HG02938 (cell line): ENCODE measurements around the gene ARMC12.

Experiments
- ATAC-seq: cut with Tn5 transposase; IDR thresholded peaks from one replicate; pipeline ENCODE4 v1.9.1; 2021; ENCODE audit warnings: mild to moderate bottlenecking, moderate library complexity; ENCODE audit not compliant: unreplicated experiment

ARMC12 gene

DNA sequence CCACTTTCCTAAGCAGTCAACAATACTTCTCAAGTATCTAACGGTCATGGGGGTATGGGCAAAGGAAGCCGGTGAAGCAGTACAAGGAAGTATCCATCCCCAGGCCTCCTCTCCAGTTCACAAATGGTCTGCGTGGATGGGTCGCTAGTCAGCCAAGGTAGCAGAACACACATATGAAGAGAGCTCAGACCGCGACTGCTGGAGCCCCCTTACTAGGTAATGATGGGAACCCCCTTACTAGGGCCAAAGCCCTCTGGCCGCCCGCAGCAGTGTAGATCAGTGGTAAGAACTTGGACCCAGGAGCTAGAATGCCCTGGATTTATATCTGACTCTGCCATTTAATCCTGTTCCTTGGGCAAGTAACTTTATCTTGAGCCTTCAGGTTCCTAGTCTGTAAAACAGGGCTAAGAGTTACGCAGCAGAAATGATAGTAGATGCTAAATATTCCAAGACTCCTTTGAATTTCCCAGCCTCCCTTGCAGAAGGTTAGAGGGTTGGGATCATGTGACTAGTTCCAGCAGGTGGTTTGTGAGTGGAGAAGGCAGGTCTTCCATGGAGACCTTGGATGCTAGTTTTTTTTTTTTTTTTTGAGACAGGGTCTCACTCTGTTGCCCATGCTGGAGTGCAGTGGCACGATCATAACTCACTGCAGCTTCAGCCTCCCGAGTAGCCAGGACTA, 37.4 kb downstream of the ARMC12 start:
- ATAC-seq = no peak

- ATAC-seq = no peak
These were observed 38.2 kb downstream of the ARMC12 start for GRCh38 chr6:35775031-35775430.

- ATAC-seq = no peak
These were observed 39.8 kb downstream of the ARMC12 start, which contains the start of gene CLPSL2 for GRCh38 chr6:35776364-35777215. CLPSL2 (plus strand) TSS chr6:35776598; CDS start chr6:35776619, 21 bp downstream.

DNA sequence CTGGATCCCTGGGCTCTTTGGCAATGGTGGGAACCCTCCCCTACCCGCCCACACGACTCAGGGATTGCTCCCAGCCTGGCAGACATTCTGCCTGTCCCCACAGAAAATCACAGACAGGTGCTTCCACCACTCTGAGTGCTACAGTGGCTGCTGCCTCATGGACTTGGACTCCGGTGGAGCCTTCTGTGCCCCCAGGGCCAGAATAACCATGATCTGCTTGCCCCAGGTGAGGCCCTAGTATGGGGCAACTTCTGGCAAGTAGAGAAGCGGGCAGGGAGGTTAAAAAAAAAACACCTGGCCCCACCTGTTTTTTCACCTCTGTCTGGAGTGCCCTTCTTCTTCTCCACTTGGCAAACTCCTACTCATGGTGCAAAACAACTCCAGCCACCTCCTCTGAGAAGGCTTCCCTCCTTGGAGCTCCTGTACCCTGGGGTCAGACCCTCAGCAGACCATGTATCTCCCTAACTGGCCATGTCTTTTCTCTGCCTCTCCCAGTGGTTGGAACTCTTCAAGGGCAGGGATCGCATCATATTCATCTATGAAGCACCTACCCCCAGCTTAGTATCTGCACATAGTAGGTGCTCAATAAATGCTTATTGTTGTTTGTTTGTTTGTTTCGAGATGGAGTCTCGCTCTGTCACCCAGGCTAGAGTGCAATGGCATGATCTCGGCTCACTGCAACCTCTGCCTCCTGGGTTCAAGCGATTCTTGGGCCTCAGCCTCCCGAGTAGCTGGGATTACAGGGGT, 40.7 kb downstream of the ARMC12 start:
- ATAC-seq = no peak

DNA sequence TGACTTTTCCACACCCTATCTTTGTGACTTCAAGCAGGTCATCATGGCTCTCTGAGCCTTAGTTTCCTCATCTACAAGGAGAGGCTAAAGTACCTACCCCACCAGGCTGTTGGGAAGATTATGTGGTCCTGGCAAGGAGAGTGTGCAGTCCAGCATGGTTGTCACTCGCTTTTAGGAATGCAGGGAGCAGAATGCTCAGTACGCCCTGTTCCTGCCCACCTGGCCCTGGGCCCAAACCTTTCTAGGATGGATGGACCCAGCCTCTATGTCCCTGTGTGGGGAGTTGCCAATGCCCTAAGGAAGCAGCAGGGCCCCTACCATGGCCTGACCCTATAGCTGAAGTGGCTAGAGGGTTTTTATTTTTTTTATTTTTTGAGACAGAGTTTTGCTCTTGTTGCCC, 41.6 kb downstream of the ARMC12 start:
- no peak for ATAC-seq

DNA sequence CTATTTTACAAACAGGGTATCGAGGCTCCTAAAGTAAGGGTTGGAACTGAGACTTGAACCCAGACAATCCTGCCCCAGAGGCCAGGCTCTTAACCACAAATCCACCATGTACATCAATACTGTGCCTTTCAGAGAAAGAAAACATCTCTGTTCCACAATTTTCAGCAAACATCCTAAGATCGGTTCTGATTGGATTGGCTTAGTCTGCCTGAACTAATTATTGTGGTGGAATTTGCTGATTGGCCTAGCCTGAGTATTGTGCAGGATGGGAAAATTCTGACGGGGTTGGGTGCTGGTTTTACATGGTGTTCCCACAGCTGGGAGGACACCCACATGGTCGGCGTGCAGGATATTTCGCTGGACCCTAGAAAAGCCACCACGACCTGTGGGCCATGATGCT, 43.9 kb downstream of the ARMC12 start, which contains the start of gene CLPSL1:
CLPSL1 (plus strand) TSS at position 301 of the 400 bp plus-strand sequence; CDS start at position 393, 92 bp downstream.
- ATAC-seq = no peak

- no peak for ATAC-seq
These were observed 44.5 kb downstream of the ARMC12 start for GRCh38 chr6:35781290-35781689.

- no peak for ATAC-seq
These were observed 45.6 kb downstream of the ARMC12 start for GRCh38 chr6:35782424-35782823.

- ATAC-seq = no peak
These were observed 47.4 kb downstream of the ARMC12 start for GRCh38 chr6:35784200-35784599.

- no peak for ATAC-seq
These were observed 49.4 kb downstream of the ARMC12 start for GRCh38 chr6:35786272-35786671.

GRCh38 chr6:35786810-35787209, 50.0 kb downstream of the ARMC12 start:
- no peak for ATAC-seq

DNA sequence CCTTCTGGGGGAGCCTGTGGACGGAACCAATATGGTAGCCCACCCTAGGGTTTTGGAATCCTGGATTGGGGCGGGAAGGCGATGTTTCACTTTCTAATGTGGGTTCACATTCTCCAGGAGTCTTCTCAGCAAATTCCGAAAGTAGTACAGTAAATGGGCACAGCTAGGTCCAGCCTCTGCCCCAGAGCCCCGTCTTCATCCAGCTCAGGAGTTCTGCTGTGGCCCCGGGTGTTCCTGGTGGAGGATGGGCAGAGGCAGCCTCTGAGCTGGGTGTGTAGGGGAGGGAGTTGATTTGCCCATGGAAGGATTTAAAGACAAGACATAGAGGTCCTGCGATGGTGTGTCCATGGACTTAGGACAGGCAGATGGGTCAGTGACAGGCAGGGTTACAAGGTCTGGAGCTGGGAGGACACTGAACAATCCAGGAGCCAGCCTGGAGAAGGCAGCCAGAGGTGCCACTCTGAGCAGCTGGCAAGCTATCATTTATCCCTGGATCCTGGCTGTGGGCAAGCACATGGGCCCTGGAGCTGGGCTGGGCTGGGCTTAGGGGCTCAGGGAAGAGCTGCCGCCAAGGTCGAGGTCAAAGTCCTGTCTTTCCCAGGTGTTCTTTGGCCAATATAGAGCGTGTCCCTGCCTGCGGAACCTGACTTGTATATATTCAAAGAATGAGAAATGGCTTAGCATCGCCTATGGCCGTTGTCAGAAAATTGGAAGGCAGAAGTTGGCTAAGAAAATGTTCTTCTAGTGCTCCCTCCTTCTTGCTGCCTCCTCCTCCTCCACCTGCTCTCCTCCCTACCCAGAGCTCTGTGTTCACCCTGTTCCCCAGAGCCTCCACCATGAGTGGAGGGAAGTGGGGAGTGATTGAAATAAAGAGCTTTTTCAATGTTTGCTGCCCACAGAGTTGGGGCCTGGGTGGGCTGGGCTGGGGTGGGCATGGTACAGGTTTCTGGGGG, 50.7 kb downstream of the ARMC12 start:
- ATAC-seq = no peak

DNA sequence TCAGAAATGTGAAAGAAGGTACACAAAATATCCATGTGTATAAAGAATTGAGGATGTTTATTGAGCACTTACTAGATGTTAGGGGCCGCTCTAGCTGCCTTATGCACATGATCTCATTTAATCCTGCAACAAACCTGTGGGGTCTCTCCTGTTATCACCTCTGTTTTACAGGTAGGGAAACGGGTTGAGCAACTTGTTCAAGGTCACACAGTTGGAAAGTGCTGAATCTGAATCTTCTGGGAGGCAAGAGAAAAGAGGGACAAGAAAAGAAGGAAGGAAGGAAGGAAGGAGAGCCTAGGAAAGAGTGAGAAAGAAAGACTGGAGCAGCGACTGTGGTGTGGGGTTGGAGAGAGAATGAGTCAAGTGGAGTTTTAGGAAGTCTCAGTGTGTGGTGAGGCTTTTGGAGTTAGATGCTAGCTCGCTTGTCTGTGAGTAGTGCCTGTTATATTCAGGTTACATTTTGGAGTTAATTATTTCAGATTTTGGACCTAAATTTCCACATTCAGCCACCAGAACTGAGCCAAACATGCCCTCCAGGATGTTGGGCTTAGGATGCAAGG, 51.7 kb downstream of the ARMC12 start:
- no peak for ATAC-seq

DNA sequence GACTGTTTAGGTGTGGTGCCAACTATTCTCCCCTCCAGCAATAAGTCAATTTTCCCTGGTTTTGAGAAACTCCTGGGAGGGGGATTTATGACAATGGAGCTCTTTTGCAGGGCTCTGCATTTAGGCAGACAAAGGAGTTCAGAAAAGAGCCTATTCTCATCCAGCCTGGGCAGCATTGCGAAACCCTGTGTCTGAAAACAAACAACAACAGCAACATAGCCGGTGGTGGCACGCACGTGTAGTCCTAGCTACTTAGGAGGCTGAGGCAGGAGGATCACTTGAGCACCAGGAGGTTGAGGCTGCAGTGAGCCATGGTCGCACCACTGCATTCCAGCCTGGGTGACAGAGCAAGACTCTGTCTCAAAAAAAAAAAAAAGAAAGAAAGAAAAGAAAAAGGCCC, 53.9 kb downstream of the ARMC12 start:
- ATAC-seq = no peak

GRCh38 chr6:35794536-35795452, 58.0 kb downstream of the ARMC12 start:
- ATAC-seq = no peak

DNA sequence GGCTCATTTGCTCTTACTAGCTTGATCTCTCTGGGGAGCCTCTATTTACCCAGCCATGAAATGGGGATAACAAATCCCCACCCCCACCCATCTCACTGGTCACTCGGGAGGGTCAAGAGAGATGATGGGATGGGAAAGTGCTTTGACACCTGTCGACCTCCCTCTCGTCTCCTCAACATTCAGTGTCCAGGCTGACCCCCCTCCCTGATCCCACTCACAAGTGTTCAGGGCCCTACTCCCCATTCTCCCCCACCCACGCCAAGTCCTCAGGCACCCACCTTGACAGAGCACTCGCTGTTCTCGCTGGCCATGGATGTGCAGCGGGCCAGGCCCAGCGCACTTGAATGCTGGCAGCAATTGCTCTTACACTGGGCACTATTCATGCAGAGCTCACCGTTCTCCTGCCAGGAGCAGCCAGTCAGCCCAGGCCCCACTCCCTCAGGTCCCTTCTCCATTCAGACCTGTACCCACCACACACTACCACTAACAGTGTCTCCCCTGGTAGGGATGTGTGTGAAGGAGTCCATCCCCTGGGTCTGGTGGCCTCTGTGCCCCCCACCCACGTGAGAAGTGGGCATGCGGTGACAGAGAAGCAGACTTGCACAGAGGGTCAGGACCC, 58.7 kb downstream of the ARMC12 start:
- ATAC-seq = no peak

GRCh38 chr6:35796236-35796635, 59.4 kb downstream of the ARMC12 start:
- no peak for ATAC-seq

- no peak for ATAC-seq
These were observed 61.1 kb downstream of the ARMC12 start for GRCh38 chr6:35797837-35798526.
